ENCODE results near the gene TRAF3.

DNA sequence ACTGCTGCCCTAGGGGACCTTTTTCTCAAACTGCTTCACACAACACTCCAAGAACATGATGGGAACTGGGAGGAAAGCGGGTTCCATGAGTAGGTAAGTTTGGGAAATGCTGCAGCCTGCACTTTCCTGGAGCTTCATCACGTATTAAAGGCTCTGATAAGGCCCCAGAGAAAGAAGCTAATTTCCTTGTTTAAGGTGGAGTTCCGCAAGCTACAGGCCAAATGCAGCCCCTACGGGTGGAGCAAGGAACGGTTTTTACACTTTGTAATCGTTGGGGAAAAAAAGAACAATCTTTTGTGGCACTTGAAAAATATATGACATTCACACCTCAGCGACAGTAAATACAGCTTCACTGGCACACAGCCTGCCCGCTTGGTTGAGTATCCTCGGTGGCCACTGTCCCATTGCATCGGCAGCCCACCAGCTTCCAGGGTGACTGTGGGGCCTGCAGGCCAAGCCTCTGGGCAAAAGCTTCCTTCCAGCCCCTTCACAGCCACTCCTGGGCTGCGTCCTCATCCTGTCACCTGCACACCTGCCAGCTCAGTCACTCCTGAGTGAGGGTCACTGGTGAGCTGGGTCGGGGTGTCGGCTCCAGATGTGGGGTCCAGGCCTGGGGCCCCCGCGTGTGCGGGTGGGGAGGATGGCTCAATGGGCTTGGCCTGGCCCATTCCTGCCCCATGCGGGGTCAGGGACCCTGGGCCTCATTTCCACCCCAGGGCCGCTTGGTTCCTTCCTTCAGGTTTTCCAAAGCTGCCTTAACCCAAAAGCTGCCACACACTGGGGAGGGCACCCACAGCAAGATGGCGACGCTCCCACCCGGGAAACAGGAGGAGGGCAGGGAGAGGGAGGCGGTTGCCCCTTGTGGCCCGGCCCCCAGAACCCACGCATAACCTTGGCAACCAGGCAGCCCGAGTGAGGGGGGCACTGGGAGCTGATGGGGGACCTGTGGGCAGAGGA, 147.7 kb downstream of the TRAF3 start:
- TF ChIP-seq EZH2 (IDR thresholded peaks at IDR 0.05; ENCODE audit: insufficient read depth, low read length): no peak
- TF ChIP-seq, protein P1, sequence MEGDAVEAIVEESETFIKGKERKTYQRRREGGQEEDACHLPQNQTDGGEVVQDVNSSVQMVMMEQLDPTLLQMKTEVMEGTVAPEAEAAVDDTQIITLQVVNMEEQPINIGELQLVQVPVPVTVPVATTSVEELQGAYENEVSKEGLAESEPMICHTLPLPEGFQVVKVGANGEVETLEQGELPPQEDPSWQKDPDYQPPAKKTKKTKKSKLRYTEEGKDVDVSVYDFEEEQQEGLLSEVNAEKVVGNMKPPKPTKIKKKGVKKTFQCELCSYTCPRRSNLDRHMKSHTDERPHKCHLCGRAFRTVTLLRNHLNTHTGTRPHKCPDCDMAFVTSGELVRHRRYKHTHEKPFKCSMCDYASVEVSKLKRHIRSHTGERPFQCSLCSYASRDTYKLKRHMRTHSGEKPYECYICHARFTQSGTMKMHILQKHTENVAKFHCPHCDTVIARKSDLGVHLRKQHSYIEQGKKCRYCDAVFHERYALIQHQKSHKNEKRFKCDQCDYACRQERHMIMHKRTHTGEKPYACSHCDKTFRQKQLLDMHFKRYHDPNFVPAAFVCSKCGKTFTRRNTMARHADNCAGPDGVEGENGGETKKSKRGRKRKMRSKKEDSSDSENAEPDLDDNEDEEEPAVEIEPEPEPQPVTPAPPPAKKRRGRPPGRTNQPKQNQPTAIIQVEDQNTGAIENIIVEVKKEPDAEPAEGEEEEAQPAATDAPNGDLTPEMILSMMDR (IDR thresholded peaks at IDR 0.05; ENCODE audit: insufficient read depth, low read depth, low read length): peak; percentile 7

Data from astrocyte (in vitro differentiated cells and primary cell).